GM18909 (cell line): Measurements from ENCODE around the gene BNIP2.
"Not testable (repeated sequence)": the region's sequence is repeated elsewhere in the genome, so short reads cannot be mapped to it uniquely, and the experiment has no call there.

Experiments
- ATAC-seq: cut with Tn5 transposase; IDR thresholded peaks from one replicate; pipeline ENCODE4 v1.9.1; 2021; ENCODE audit warnings: mild to moderate bottlenecking; ENCODE audit not compliant: unreplicated experiment, poor library complexity

Gene BNIP2

GRCh38 chr15:59644756-59645155 lies 44.4 kb downstream of the BNIP2 start:
- ATAC-seq = no peak

GRCh38 chr15:59642351-59642750 lies 46.8 kb downstream of the BNIP2 start:
- no peak for ATAC-seq

GRCh38 chr15:59637507-59637906 lies 51.6 kb downstream of the BNIP2 start:
- ATAC-seq = not testable (repeated sequence)

- no peak for ATAC-seq
Measured at GRCh38 chr15:59636184-59636583, 52.9 kb downstream of the BNIP2 start.

GRCh38 chr15:59632714-59633113 lies 56.4 kb downstream of the BNIP2 start:
- no peak for ATAC-seq

- ATAC-seq = no peak
Measured at GRCh38 chr15:59622289-59622688, 66.8 kb downstream of the BNIP2 start.

- no peak for ATAC-seq
Measured at GRCh38 chr15:59618406-59618805, 70.7 kb downstream of the BNIP2 start.

GRCh38 chr15:59616379-59616778 lies 72.7 kb downstream of the BNIP2 start:
- no peak for ATAC-seq

- no peak for ATAC-seq
Measured at GRCh38 chr15:59615661-59616060, 73.5 kb downstream of the BNIP2 start.

- ATAC-seq = no peak
Measured at GRCh38 chr15:59614153-59614552, 75.0 kb downstream of the BNIP2 start.

GRCh38 chr15:59611276-59612260 lies 77.6 kb downstream of the BNIP2 start, which contains the start of gene GCNT3:
Gene GCNT3, plus strand, starts transcription at chr15:59611783. Its CDS starts 6,456 bp downstream, at chr15:59618239.
- ATAC-seq = no peak

- no peak for ATAC-seq
Measured at GRCh38 chr15:59609730-59610712, 79.1 kb downstream of the BNIP2 start.
